ENCODE results near the gene UBTD1.
A peak's percentile ranks its signal among the peaks of the same experiment; 100 is the strongest.
"Not testable (repeated sequence)": the region's sequence is repeated elsewhere in the genome, so short reads cannot be mapped to it uniquely, and the experiment has no call there.

Gene UBTD1

DNA sequence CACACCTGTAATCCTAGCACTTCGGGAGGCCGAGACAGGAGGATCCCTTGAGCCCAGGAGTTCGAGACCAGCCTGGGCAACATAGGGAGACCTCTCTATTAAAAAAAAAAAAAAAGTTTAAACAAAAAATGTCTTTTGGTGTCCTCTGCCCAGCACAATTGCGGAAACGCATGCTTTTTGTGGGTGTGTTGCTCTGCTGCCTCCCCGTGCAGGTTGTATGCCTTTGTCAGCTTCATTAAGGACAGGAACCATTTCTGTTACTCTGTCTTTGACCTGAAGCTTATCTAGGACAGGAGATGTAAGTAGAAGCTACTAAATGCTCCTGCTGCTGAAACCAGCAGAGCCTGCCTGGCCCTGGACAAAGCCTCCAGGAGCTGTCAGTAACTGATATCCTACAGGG is 52.5 kb downstream of the UBTD1 start:
- no peak overlapping the region for H3K4me3 ChIP-seq (ENCODE audit: low read length)
- DNase-seq (ENCODE audit: low read depth) = no peak
- TF ChIP-seq CTCF (IDR thresholded peaks at IDR 0.05; ENCODE audit: insufficient read depth, low read depth, low read length, missing control alignments) = no peak

- TF ChIP-seq CTCF (IDR thresholded peaks at IDR 0.05; ENCODE audit: insufficient read depth, low read depth, low read length, missing control alignments) = peak; percentile 97
- DNase-seq (ENCODE audit: low read depth) = peak; percentile 78
- H3K4me3 ChIP-seq (ENCODE audit: low read length) = no peak overlapping the region
Observed at GRCh38 chr10:97553575-97554031, 54.9 kb downstream of the UBTD1 start.

GRCh38 chr10:97554336-97554735 is 55.6 kb downstream of the UBTD1 start:
- H3K4me3 ChIP-seq (ENCODE audit: low read length); DNase-seq (ENCODE audit: low read depth): not testable (repeated sequence)

DNA sequence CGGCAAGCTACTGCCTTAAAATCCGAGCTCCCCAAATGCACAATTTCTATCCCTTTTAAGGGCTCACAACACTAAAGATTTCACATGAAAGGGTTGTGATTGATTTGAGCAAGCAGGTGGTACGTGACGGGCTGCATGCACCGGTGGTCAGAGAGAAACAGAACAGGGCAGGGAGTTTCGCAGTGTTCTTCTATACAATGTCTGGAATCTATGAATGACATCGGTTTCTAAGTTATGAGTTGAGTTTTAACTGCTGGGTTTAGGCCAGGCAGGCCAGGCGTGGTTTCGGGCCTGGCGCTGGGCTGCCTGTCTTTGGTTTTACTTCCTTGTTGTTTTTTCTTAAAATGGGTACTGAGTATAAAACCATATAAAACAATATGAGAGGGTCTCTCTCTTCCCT is 56.8 kb downstream of the UBTD1 start:
- H3K4me3 ChIP-seq (ENCODE audit: low read length); DNase-seq (ENCODE audit: low read depth): not testable (repeated sequence)

GRCh38 chr10:97560731-97561381 is 62.1 kb downstream of the UBTD1 start:
- DNase-seq (ENCODE audit: low read depth); H3K4me3 ChIP-seq (ENCODE audit: low read length): not testable (repeated sequence)

DNA sequence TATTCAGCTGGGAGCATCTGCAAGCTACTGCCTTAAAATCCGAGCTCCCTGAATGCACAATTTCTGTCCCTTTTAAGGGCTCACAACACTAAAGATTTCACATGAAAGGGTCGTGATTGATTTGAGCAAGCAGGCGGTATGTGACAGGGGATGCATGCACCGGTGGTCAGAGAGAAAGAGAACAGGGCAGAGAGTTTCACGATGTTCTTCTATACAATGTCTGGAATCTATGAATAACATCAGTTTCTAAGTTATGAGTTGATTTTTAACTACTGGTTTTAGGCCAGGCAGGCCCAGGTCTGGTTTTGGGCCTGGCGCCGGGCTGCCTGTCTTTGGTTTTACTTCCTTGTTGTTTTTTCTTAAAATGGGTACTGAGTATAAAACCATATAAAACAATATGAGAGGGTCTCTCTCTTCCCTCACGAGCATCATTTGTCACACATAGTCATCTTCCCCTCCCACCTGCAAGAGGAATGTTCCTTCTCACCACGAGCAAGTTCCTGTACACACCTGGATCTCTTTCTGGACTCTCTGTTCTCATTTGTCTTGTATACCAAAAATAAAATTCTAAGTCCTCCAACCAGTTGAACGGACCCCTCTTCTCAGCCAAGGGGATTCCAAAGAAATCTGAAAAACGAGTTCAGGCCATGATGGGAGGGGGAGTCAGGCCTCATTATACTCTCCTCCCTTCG is 62.8 kb downstream of the UBTD1 start:
- not testable (repeated sequence) for H3K4me3 ChIP-seq (ENCODE audit: low read length)

DNA sequence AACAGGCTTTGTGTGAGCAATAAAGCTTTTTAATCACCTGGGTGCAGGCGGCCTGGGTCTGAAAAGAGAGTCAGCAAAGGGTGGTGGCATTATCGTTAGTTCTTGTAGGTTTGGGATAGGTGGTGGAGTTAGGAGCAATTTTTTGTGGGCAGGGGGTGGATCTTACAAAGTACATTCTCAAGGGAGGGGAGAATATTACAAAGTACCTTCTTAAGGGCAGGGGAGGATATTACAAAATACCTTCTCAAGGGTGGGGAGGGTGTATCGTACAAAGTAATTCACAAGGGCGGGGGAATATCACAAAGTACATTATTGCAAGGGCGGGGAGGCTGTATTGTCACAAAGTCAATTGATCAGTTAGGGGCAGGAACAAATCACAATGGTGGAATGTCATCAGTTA is 63.6 kb downstream of the UBTD1 start:
- not testable (repeated sequence) for H3K4me3 ChIP-seq (ENCODE audit: low read length); DNase-seq (ENCODE audit: low read depth)

More for the DNA sequence above, 62.8 kb downstream of the UBTD1 start:
- DNase-seq (ENCODE audit: low read depth) = not testable (repeated sequence)

DNA sequence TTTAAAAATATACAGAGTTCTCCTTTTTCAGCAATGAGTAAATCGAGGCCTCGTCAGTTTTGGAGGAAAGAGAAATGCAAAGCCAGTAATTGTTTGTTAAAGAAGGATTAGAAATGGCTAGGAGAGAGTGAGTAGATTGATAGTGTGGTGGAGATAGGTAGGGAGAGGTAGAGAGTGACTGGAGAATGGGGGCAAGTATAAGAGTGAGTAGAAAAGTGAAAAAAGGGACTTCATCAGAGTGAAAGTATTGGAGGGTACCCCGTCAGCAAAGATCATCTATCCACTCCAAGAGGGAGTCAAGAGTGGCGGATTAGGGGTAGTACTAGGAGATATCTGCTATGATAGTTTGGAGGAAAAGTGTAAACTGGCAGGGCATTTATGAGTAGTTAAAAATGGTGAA is 64.6 kb downstream of the UBTD1 start:
- DNase-seq (ENCODE audit: low read depth) = no peak
- no peak overlapping the region for H3K4me3 ChIP-seq (ENCODE audit: low read length)
- no peak for TF ChIP-seq CTCF (IDR thresholded peaks at IDR 0.05; ENCODE audit: insufficient read depth, low read depth, low read length, missing control alignments)

DNA sequence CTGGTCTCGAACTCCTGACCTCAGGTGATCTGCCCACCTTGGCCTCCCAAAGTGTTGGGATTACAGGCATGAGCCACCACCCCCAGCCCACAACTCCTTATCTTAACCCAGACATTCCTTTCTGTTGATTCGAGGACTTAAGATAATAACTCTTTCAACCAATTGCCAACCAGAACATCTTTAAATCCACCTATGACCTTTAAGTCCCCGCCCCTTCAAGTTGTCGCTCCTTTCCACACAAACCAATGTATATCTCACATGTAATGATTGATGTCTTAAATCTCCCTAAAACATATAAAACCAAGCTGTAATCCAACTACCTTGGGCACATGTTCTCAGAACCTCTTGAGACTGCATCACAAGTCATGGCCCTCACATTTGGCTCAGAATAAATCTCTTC is 66.1 kb downstream of the UBTD1 start:
- no peak for DNase-seq (ENCODE audit: low read depth)
- no peak overlapping the region for H3K4me3 ChIP-seq (ENCODE audit: low read length)

More for the DNA sequence above, 66.1 kb downstream of the UBTD1 start:
- no peak for TF ChIP-seq CTCF (IDR thresholded peaks at IDR 0.05; ENCODE audit: insufficient read depth, low read depth, low read length, missing control alignments)
